Neutrophil (primary cell): ENCODE results near the gene DDX11.
"Not testable (repeated sequence)": the region's sequence is repeated elsewhere in the genome, so short reads cannot be mapped to it uniquely, and the experiment has no call there.

Source experiments
- H3K27ac ChIP-seq: fragments of 200-600 bp; sonication (generic); 2 replicates; pipeline ENCODE4 v1.5.1; 2016; ENCODE audit warnings: mild to moderate bottlenecking, moderate library complexity
- H3K27me3 ChIP-seq: fragments of 200-600 bp; sonication (generic); 2 replicates; pipeline ENCODE4 v1.6.0; 2016; ENCODE audit warnings: mild to moderate bottlenecking
- H3K36me3 ChIP-seq: fragments of 200-600 bp; sonication (generic); 2 replicates; pipeline ENCODE4 v1.5.1; 2017
- H3K4me1 ChIP-seq, 2 experiments: fragments of 200-600 bp in 1 of 2; sonication (generic) in 1 of 2; 1 replicate in 1 of 2; 2 replicates in 1 of 2; pipeline versions ENCODE4 v1.5.1 to v1.6.1; 2013 to 2016; ENCODE audit warnings: low read depth in 1 of 2, low read length in 1 of 2, mild to moderate bottlenecking in 1 of 2, moderate library complexity in 1 of 2; ENCODE audit not compliant: control insufficient read depth in 1 of 2, insufficient read depth in 1 of 2
- H3K4me3 ChIP-seq, 2 experiments: fragments of 200-600 bp in 1 of 2; sonication (generic) in 1 of 2; 1 replicate in 1 of 2; 2 replicates in 1 of 2; pipeline ENCODE4 v1.5.1; 2013 to 2016; ENCODE audit warnings: low read depth in 1 of 2, low read length in 1 of 2, mild to moderate bottlenecking in 1 of 2, moderate library complexity in 1 of 2
- H3K9me3 ChIP-seq: fragments of 200-600 bp; sonication (generic); 2 replicates; pipeline ENCODE4 v1.5.1; 2016
- TF ChIP-seq, protein P1 (sequence below): fragments of 200-600 bp; sonication (generic); IDR thresholded peaks from 2 replicates; pipeline ENCODE4 v1.5.1; 2016; ENCODE audit warnings: antibody characterized with exemption

DDX11 gene

GRCh38 chr12:31057671-31058070 lies 16.0 kb upstream of the DDX11 start:
- H3K9me3 ChIP-seq = no peaks in the 10 kb centered on the region
- no peaks in the 10 kb centered on the region for H3K4me1 ChIP-seq
- H3K4me3 ChIP-seq = no peak overlapping the region
- no peaks in the 10 kb centered on the region for H3K27me3 ChIP-seq
- no peaks in the 10 kb centered on the region for H3K36me3 ChIP-seq
- no peak overlapping the region for H3K27ac ChIP-seq
- TF ChIP-seq, protein P1, sequence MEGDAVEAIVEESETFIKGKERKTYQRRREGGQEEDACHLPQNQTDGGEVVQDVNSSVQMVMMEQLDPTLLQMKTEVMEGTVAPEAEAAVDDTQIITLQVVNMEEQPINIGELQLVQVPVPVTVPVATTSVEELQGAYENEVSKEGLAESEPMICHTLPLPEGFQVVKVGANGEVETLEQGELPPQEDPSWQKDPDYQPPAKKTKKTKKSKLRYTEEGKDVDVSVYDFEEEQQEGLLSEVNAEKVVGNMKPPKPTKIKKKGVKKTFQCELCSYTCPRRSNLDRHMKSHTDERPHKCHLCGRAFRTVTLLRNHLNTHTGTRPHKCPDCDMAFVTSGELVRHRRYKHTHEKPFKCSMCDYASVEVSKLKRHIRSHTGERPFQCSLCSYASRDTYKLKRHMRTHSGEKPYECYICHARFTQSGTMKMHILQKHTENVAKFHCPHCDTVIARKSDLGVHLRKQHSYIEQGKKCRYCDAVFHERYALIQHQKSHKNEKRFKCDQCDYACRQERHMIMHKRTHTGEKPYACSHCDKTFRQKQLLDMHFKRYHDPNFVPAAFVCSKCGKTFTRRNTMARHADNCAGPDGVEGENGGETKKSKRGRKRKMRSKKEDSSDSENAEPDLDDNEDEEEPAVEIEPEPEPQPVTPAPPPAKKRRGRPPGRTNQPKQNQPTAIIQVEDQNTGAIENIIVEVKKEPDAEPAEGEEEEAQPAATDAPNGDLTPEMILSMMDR = no peak

DNA sequence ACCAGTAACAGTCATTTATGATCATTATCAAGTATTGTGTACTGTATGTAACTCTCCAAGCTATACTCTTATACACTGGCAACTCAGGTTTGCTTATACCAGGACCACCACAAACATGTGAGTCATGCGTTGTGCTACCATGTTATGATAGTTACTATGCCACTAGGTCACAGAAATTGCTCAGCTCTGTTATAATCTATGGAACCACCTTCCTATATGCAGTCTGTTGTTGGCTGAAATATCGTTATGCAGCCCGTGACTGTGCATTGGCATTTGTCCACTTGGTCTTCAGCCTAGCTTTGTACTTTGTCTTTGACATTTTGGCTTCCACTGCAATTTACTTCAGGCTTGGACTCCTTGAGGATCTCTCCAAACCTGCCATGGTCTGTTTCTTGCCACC lies 7.5 kb upstream of the DDX11 start:
- H3K36me3 ChIP-seq, H3K4me3 ChIP-seq, H3K27me3 ChIP-seq, H3K27ac ChIP-seq, H3K9me3 ChIP-seq, H3K4me1 ChIP-seq: not testable (repeated sequence)

DNA sequence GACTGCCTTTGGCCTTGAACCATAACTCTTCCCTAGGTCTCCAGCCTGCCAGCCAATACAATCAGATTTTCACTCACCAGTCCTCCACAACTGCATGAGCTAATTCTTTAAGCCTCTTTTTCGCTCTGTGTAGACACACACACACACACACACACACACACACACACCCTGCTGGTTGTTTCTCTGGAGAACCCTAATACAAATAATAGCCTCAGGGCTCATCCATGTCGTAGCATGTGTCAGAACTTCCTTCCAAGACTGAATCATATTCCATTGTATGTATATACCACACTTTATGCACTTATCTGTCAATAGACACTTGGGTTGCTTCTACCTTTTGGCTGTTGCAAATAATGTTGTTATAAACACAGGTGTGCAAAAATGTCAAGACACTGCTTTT lies 6.0 kb upstream of the DDX11 start:
- H3K36me3 ChIP-seq, H3K9me3 ChIP-seq, H3K27ac ChIP-seq, H3K27me3 ChIP-seq, H3K4me3 ChIP-seq, H3K4me1 ChIP-seq: not testable (repeated sequence)

- H3K27ac ChIP-seq, H3K27me3 ChIP-seq, H3K9me3 ChIP-seq, H3K4me3 ChIP-seq, H3K36me3 ChIP-seq: not testable (repeated sequence)
- peaks cover 9 to 13% of the 10 kb centered on the region in 2 experiments for H3K4me1 ChIP-seq
Measured at GRCh38 chr12:31070971-31071740, 2.5 kb upstream of the DDX11 start.

- H3K27ac ChIP-seq, H3K9me3 ChIP-seq, H3K27me3 ChIP-seq, H3K36me3 ChIP-seq: not testable (repeated sequence)
- H3K4me3 ChIP-seq = peak overlapping the region in 1 of 2 experiments; percentile 56
- H3K4me1 ChIP-seq = peaks cover 9 to 13% of the 10 kb centered on the region in 2 experiments
Measured at GRCh38 chr12:31072962-31073361, 698 bp upstream of the DDX11 start.

DNA sequence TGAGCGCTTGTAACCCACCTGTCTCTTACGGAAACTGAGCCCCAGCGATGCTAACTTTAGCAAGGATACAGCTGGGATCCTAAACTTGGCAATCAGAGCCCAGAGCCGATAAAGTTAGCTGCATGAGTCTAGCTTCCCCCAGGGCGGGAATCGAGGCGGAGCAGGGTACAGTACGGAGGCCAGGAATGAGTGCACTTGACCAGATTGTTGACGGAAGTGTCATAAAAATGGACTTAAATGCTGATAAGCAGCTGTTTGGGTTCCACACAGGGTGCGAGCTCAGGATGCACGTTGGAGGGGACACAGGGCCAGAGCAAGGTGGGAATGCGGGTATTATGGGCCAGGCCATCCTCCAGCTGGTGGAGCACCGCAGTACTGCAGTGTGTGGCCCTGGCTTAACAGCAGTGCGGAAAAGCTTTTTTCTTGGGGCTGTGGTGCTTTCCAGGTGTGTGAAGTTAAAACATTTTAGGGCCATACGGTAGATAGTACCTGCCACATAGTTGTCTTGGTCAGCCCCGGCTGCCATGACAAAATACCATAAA lies 744 bp downstream of the DDX11 start:
- Histone ChIP-seq H3K4me1 (peaks cover 9 to 13% of the 10 kb centered on the region in 2 experiments), H3K4me3 (peak overlapping the region; percentile 56 to 67), H3K27ac (peak overlapping the region; percentile 61)
- H3K27me3 ChIP-seq, H3K9me3 ChIP-seq, H3K36me3 ChIP-seq: not testable (repeated sequence)

GRCh38 chr12:31076150-31076549 lies 2.5 kb downstream of the DDX11 start:
- not testable (repeated sequence) for H3K36me3 ChIP-seq, H3K27ac ChIP-seq, H3K4me3 ChIP-seq, H3K9me3 ChIP-seq, H3K27me3 ChIP-seq
- H3K4me1 ChIP-seq = peaks cover 9 to 13% of the 10 kb centered on the region in 2 experiments

DNA sequence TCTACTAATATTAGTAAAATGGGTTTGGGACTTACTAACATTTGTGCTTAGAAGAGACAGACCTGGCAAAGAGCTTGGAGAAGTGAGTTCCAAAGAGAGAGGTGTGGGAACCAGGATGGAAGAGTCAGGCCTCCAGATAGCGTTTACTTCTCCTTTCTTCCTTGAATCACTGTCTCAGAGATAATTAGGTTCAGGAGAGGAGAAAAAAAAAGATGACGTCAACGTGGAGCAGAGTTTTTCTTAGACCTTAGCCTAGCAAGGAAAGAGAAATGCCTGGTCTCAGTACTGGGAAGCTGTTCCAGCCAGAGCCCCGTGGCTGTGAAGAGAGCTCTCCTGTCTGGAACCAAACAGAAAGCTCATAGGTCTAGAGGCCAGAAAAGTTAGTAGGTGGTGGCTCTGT lies 3.4 kb downstream of the DDX11 start:
- not testable (repeated sequence) for H3K4me3 ChIP-seq, H3K27me3 ChIP-seq, H3K36me3 ChIP-seq, H3K9me3 ChIP-seq, H3K27ac ChIP-seq
- H3K4me1 ChIP-seq = peaks cover 9 to 13% of the 10 kb centered on the region in 2 experiments

DNA sequence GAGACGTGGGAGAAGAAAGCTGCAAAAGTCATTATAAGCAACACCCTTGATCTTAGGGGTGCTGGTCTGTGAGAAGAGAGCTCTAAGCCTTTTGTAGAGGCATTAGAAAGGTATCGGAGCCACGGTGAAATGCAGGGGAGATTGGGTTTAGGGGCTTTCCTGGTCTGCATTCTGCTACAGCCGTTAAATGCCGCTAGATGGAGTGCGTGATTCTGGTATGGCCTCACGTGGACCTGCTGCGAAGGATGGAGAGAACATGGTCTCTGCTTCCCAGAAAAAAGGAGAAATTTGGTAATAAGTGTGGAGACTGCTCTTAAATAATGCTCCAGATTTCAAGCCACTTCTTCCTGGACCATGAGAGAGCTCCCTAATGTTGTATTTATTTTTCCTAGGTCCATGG lies 4.3 kb downstream of the DDX11 start:
- not testable (repeated sequence) for H3K27ac ChIP-seq, H3K36me3 ChIP-seq, H3K4me3 ChIP-seq, H3K27me3 ChIP-seq, H3K9me3 ChIP-seq
- H3K4me1 ChIP-seq = peaks cover 9 to 13% of the 10 kb centered on the region in 2 experiments

GRCh38 chr12:31079421-31079820 lies 5.8 kb downstream of the DDX11 start:
- H3K27me3 ChIP-seq, H3K4me3 ChIP-seq, H3K9me3 ChIP-seq, H3K27ac ChIP-seq, H3K36me3 ChIP-seq, H3K4me1 ChIP-seq: not testable (repeated sequence)

GRCh38 chr12:31080221-31080620 lies 6.6 kb downstream of the DDX11 start:
- not testable (repeated sequence) for H3K4me3 ChIP-seq, H3K27me3 ChIP-seq, H3K27ac ChIP-seq, H3K9me3 ChIP-seq, H3K4me1 ChIP-seq
- H3K36me3 ChIP-seq = peaks cover 14% of the 10 kb centered on the region

GRCh38 chr12:31081274-31081673 lies 7.6 kb downstream of the DDX11 start:
- H3K36me3 ChIP-seq = peaks cover 18% of the 10 kb centered on the region
- not testable (repeated sequence) for H3K4me3 ChIP-seq

DNA sequence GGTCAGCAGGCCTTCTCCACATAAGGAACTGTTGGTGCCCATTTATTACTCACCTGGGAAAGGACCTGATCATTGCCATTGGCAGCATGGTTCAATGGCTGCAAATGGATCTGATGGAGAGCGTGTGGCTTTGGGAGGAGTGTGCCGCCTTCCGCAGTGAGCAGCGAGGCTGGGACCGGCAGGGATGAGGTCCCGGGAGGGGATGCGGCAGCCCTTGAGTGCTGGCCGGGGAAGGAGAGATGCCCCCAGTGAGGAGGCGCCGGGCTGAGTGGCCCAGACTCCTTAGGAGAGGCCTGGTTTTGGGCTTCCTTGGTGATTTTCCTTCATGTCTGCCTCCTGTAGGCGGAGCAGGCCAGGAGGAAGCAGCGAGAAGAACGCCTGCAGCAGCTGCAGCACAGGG lies 10.6 kb downstream of the DDX11 start:
- H3K27ac ChIP-seq, H3K27me3 ChIP-seq, H3K4me3 ChIP-seq, H3K4me1 ChIP-seq, H3K9me3 ChIP-seq: not testable (repeated sequence)
- peaks cover 21% of the 10 kb centered on the region for H3K36me3 ChIP-seq

More at GRCh38 chr12:31081274-31081673, 7.6 kb downstream of the DDX11 start:
- H3K4me1 ChIP-seq, H3K9me3 ChIP-seq, H3K27ac ChIP-seq, H3K27me3 ChIP-seq: not testable (repeated sequence)
